Activated CD8-positive, alpha-beta T cell treated with anti-CD3 and anti-CD28 coated beads for 36 hours (primary cell): ENCODE measurements around the gene CFAP299. TPM values are rescaled to one million over a fixed set of nuclear protein-coding genes. Genes with fewer than 3 reads are reported as not detected.
A peak's percentile ranks its signal among the peaks of the same experiment; 100 is the strongest.

Experiments used
- ATAC-seq: fragments of 200-7000 bp; cut with Tn5 transposase; one replicate; pipeline ENCODE4 v1.10.0; 2021; ENCODE audit warnings: mild to moderate bottlenecking, moderate library complexity
- CTCF ChIA-PET: fragments of 350-600 bp; sonication (Branson Sonifier 250); formaldehyde crosslinking; loops from one replicate; lab custom pipeline; 2021; ENCODE audit warnings: antibody characterized with exemption; lab: Charles Lee
- POLR2A ChIA-PET: fragments of 350-600 bp; sonication (Branson Sonifier 250); formaldehyde crosslinking; loops from one replicate; lab custom pipeline; 2021; ENCODE audit warnings: antibody characterized with exemption; lab: Charles Lee
- DNase-seq: peaks from one replicate; pipeline ENCODE4 v3.0.0-alpha.2; 2020
- H3K27ac Mint-ChIP-seq: one replicate; pipeline ENCODE4 v1.8.0; 2021; ENCODE audit warnings: mild to moderate bottlenecking, mixed read lengths
- H3K27me3 Mint-ChIP-seq: one replicate; pipeline ENCODE4 v1.8.0; 2021; ENCODE audit warnings: mixed read lengths
- H3K36me3 Mint-ChIP-seq: one replicate; pipeline ENCODE4 v1.8.0; 2021; ENCODE audit warnings: low read depth, mixed read lengths
- H3K4me1 Mint-ChIP-seq: one replicate; pipeline ENCODE4 v1.8.0; 2021; ENCODE audit warnings: low read depth, mixed read lengths
- H3K4me3 Mint-ChIP-seq: one replicate; pipeline ENCODE4 v1.8.0; 2021; ENCODE audit warnings: mild to moderate bottlenecking, moderate library complexity, mixed read lengths
- H3K9me3 Mint-ChIP-seq: one replicate; pipeline ENCODE4 v1.8.0; 2021; ENCODE audit warnings: mixed read lengths
- intact Hi-C: fragments of 100-400 bp; cut with micrococcal nuclease; formaldehyde crosslinking; loops from one replicate; pipeline ENCODE4 v1.10.0; 2022
- total RNA-seq, 2 experiments: library from RNA; stranded (reverse); gene quantifications; one replicate each; pipeline ENCODE4 v1.2.3, GENCODE V29; 2021
- TF ChIP-seq, protein P1 (sequence below): fragments of 200-600 bp; IDR thresholded peaks from one replicate; pipeline ENCODE4 v1.8.0; 2022; ENCODE audit warnings: antibody characterized with exemption, mild to moderate bottlenecking

Gene CFAP299
- total RNA-seq, 2 experiments from 2014 or later, result not detected

DNA sequence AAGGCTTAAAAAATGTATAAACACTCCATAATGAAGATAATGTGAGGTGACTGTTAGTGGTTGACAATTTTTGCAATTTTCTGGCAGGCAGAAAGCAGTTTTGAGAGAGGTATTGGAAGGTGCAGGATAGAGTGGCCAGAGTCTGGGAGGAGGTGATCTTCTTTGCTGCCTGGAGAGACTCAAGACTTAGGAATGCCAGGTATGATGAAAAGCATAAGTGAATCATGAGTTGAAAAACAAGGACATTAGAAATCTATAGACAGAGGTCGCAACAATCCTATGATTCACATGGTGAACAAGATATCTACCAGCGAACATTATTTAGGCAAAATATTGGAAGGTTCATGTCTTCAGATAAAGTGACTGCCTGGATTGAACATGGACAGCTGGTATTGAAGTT, 118.5 kb downstream of the CFAP299 start:
- Mint-ChIP-seq H3K4me1 (no peaks in the 10 kb centered on the region), H3K9me3 (peaks cover 10% of the 10 kb centered on the region), H3K4me3 (no peak overlapping the region), H3K27ac (no peak overlapping the region), H3K27me3 (no peaks in the 10 kb centered on the region), H3K36me3 (peaks cover 2% of the 10 kb centered on the region)
- ATAC-seq (no peak), DNase-seq (no peak)
- intact Hi-C loops, result no loop called here
- CTCF ChIA-PET, result no interaction called here
- POLR2A ChIA-PET, result no interaction called here
- TF ChIP-seq, protein P1, sequence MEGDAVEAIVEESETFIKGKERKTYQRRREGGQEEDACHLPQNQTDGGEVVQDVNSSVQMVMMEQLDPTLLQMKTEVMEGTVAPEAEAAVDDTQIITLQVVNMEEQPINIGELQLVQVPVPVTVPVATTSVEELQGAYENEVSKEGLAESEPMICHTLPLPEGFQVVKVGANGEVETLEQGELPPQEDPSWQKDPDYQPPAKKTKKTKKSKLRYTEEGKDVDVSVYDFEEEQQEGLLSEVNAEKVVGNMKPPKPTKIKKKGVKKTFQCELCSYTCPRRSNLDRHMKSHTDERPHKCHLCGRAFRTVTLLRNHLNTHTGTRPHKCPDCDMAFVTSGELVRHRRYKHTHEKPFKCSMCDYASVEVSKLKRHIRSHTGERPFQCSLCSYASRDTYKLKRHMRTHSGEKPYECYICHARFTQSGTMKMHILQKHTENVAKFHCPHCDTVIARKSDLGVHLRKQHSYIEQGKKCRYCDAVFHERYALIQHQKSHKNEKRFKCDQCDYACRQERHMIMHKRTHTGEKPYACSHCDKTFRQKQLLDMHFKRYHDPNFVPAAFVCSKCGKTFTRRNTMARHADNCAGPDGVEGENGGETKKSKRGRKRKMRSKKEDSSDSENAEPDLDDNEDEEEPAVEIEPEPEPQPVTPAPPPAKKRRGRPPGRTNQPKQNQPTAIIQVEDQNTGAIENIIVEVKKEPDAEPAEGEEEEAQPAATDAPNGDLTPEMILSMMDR, result no peak

DNA sequence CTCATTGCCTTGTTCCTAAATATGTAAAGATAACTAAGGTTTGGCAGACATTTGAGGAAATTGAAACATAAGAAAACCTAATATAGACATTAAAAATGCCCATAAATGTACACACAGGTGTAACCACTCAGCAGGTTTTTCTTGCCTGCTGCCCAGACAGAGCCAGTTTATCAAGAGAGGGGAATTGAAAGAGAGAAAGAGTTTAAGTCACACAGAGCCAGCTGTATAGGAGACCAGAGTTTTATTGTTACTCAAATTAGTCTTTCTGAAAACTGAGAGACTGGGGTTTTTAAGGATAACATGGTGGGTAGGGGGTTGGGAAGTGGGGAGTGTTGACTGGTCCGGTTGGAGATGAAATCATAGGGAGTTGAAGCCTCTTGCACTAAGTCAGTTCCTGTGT, 119.0 kb downstream of the CFAP299 start:
- Mint-ChIP-seq H3K27ac (no peak overlapping the region), H3K4me1 (peaks cover under 1% of the 10 kb centered on the region), H3K9me3 (peaks cover 10% of the 10 kb centered on the region), H3K4me3 (no peak overlapping the region), H3K36me3 (peaks cover 2% of the 10 kb centered on the region), H3K27me3 (no peaks in the 10 kb centered on the region)
- TF ChIP-seq, protein P1, result no peak
- intact Hi-C loops, result no loop called here
- DNase-seq (no peak), ATAC-seq (no peak)
- POLR2A ChIA-PET, result no interaction called here
- CTCF ChIA-PET, result no interaction called here

DNA sequence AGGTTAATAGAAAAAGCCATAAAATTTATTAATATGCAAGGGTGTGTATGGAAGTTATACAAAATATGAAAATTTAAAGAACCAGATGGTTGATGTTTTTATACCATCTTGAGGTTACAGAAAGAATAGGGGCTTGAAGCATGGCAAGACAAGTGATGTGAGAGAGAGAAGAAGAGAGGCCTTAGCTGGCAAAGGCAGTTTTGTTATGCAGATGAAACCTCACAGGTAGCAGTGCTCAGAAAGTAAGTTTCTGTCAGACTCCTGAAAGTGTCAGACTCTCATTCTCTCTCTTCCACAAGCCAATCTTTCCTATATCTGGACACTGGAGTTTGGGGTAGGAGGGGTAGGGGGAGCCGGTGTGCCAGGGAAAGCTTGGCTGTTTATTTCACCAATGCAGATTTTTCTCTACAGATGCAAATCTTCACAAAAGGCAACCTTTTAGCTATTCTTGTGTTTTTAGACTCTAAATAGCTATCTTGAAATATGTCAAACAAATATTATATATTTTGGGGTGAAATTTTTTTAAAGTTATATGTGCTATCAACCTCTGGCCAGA, 124.5 kb downstream of the CFAP299 start:
- TF ChIP-seq, protein P1, result no peak
- Mint-ChIP-seq H3K27me3 (no peaks in the 10 kb centered on the region), H3K4me3 (no peak overlapping the region), H3K27ac (no peak overlapping the region), H3K9me3 (peaks cover 3% of the 10 kb centered on the region), H3K36me3 (no peaks in the 10 kb centered on the region), H3K4me1 (peaks cover 15% of the 10 kb centered on the region)
- intact Hi-C loops, result no loop called here
- ATAC-seq (no peak), DNase-seq (no peak)
- ChIA-PET CTCF (interaction anchor here (1.1 kb wide), 1 partner anchor 98 kb away, joined by 4 read pairs; no protein-coding TSS in a partner anchor), POLR2A (no interaction called here)

DNA sequence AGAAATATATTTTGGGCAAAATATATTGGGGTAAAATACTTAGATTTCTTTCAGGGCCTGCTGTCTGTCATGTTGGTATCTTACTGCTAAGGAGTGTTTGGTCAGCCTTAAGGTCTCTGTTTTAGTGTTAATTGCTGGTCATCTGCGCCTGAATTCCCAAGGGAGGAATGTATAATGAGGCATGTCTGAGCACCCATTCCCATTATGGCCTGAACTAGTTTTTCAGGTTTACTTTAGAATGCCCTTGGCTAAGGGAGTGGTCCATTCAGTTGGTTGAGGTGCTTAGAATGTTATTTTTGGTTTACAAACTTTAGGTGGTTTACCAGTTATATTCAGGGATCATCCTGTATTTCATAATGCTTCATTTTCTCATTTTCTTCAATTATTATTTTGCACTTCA, 125.9 kb downstream of the CFAP299 start:
- no peaks in the 10 kb centered on the region for H3K27me3 Mint-ChIP-seq
- peaks cover 3% of the 10 kb centered on the region for H3K9me3 Mint-ChIP-seq
- H3K4me1 Mint-ChIP-seq, result peaks cover 15% of the 10 kb centered on the region
- H3K4me3 Mint-ChIP-seq, result no peak overlapping the region
- intact Hi-C loops, result no loop called here
- POLR2A ChIA-PET, result no interaction called here
- ATAC-seq, result no peak
- TF ChIP-seq, protein P1, result no peak
- no peak for DNase-seq
- H3K36me3 Mint-ChIP-seq, result no peaks in the 10 kb centered on the region
- CTCF ChIA-PET, result no interaction called here
- H3K27ac Mint-ChIP-seq, result no peak overlapping the region

DNA sequence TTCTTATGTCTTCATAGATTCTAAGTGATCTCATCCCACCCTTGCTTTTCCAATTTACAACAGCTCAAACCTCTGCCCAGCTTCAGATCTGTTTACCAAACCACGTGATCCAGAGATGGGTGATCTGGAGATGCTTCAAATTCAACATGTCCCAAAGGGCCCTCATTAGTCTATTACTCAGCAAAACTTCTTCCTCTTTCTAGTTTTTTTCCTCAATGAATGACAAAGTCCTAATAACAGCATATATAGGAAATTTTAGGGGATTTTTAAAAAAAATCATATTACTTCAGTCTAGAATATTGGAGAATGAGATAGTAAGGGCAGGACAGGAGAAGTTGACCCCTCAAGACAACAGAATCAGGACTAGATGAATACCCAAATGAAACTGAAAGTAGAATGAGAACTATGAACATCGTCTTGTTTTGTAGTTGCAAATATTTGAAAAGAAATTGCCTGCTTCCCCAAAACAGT, 127.1 kb downstream of the CFAP299 start:
- no peak for ATAC-seq
- POLR2A ChIA-PET, result no interaction called here
- Mint-ChIP-seq H3K27ac (peak overlapping the region; percentile 27), H3K4me1 (peaks cover 15% of the 10 kb centered on the region), H3K4me3 (peak overlapping the region; percentile 7), H3K27me3 (no peaks in the 10 kb centered on the region), H3K36me3 (no peaks in the 10 kb centered on the region), H3K9me3 (peaks cover 3% of the 10 kb centered on the region)
- CTCF ChIA-PET, result no interaction called here
- TF ChIP-seq, protein P1, result no peak
- intact Hi-C loops, result no loop called here
- no peak for DNase-seq
